Thyroid gland (tissue), 4 donors: Measurements from ENCODE around the gene OGDH. TPM values are rescaled to one million over a fixed set of nuclear protein-coding genes. Genes with fewer than 3 reads are reported as not detected.

Source experiments
- DNase-seq, 2 donors: peaks; one replicate each; pipeline ENCODE4 v3.0.0-alpha.2; 2019
- H3K27ac ChIP-seq, 3 donors: fragments of 200-600 bp; sonication (generic); 1 replicate in 2 of 3; 2 replicates in 1 of 3; pipeline ENCODE4 v1.5.1; 2016 to 2019; ENCODE audit warnings: mild to moderate bottlenecking in 1 of 3, moderate library complexity in 1 of 3
- H3K27me3 ChIP-seq: fragments of 200-600 bp; sonication (generic); one replicate; pipeline ENCODE4 v1.5.1; 2019
- H3K36me3 ChIP-seq, 2 donors: fragments of 200-600 bp; sonication (generic); one replicate each; pipeline ENCODE4 v1.5.1; 2016 to 2019
- H3K4me1 ChIP-seq, 2 donors: fragments of 200-600 bp; sonication (generic); one replicate each; pipeline ENCODE4 v1.5.1; 2017 to 2019
- H3K4me3 ChIP-seq, 3 donors: fragments of 200-600 bp; sonication (generic); replicated peaks in 1 of 3; 1 replicate in 2 of 3; 2 replicates in 1 of 3; pipeline ENCODE4 v1.5.1; 2016; ENCODE audit warnings: mild to moderate bottlenecking in 1 of 3
- H3K9me3 ChIP-seq: fragments of 200-600 bp; sonication (generic); one replicate; pipeline ENCODE4 v1.5.1; 2017
- POLR2A ChIP-seq, 2 donors: fragments of 450-650 bp; IDR thresholded peaks; one replicate each; pipeline ENCODE4 v1.6.1; 2017; ENCODE audit warnings: antibody characterized with exemption in 2 of 2, mild to moderate bottlenecking in 2 of 2, moderate library complexity in 1 of 2
- WGBS, 2 donors: methylation state at CpG; one replicate each; pipeline ENCODE4 v1.1.5; 2017; 5-methylcytosine and 5-hydroxymethylcytosine counted together
- intact Hi-C: fragments of 100-400 bp; cut with DNase I; formaldehyde crosslinking; loops from one replicate; pipeline ENCODE4 v1.15.1; 2023
- total RNA-seq, 4 donors: library from RNA; depleted of rRNA; stranded (reverse); fragments of >200 nt; gene quantifications; one replicate each; pipeline ENCODE4 v1.2.3, GENCODE V29; 2016
- TF ChIP-seq, protein P1 (sequence below), 6 experiments: fragments of 200-600 bp in 3 of 6; fragments of 450-650 bp in 3 of 6; sonication (generic) in 3 of 6; IDR thresholded peaks; one replicate each; pipeline ENCODE4 v1.5.1; 2016 to 2019; ENCODE audit warnings: antibody characterized with exemption in 6 of 6, mild to moderate bottlenecking in 2 of 6, inconsistent platforms in 1 of 6, moderate library complexity in 1 of 6

Gene OGDH
- total RNA-seq, 4 donors from 2014 or later, result 108 to 325 (median 201) TPM

DNA sequence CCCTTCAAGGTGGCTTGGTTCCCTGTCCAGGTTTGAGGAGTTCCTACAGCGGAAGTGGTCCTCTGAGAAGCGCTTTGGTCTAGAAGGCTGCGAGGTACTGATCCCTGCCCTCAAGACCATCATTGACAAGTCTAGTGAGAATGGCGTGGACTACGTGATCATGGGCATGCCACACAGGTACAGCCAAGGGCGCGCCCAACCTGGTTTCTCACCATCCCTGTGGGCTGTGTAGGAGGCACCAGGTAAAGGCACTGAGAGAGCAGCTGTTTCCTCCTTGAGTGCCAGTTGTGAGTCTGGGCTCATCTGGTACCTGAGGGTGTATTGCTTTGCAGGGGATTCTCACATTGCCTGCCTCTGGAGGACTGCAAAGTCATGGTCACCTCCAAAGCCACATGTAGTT lies 68.0 kb downstream of the OGDH start:
- Histone ChIP-seq H3K9me3 (no peaks in the 10 kb centered on the region), H3K4me1 (peaks cover 3 to 28% of the 10 kb centered on the region in 2 donors), H3K27ac (peak overlapping the region in 1 of 3 donors; percentile 29), H3K27me3 (no peaks in the 10 kb centered on the region), H3K36me3 (peaks cover 30 to 34% of the 10 kb centered on the region in 2 donors), H3K4me3 (no peak overlapping the region)
- intact Hi-C loops, result no loop called here
- WGBS, 2 donors, result 94 to 99% methylated on average over 7 of the region's 7 CpGs
- TF ChIP-seq, protein P1, sequence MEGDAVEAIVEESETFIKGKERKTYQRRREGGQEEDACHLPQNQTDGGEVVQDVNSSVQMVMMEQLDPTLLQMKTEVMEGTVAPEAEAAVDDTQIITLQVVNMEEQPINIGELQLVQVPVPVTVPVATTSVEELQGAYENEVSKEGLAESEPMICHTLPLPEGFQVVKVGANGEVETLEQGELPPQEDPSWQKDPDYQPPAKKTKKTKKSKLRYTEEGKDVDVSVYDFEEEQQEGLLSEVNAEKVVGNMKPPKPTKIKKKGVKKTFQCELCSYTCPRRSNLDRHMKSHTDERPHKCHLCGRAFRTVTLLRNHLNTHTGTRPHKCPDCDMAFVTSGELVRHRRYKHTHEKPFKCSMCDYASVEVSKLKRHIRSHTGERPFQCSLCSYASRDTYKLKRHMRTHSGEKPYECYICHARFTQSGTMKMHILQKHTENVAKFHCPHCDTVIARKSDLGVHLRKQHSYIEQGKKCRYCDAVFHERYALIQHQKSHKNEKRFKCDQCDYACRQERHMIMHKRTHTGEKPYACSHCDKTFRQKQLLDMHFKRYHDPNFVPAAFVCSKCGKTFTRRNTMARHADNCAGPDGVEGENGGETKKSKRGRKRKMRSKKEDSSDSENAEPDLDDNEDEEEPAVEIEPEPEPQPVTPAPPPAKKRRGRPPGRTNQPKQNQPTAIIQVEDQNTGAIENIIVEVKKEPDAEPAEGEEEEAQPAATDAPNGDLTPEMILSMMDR (IDR thresholded peaks at IDR 0.05), result no peak
- no peak for TF ChIP-seq POLR2A (IDR thresholded peaks at IDR 0.05)
- DNase-seq, result no peak

DNA sequence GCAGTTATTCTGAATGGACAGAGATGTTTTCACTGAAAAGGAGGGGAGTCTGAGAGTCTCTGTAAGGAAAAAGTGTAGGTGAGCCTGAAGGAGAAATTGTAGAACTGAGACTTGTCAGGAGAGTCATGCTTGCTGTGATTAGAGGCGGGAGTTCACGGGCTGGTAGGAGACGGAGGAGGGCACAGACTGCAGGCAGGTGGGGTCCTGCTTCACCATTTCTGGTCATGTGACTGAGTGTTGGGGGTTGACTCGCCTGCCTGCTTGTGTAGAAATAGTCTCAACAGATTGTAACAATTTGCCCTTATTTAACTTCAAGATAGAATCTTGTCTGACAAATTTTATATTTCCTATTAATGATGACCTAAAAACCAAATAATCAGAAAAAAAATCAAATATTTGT lies 70.3 kb downstream of the OGDH start:
- no peak for DNase-seq

DNA sequence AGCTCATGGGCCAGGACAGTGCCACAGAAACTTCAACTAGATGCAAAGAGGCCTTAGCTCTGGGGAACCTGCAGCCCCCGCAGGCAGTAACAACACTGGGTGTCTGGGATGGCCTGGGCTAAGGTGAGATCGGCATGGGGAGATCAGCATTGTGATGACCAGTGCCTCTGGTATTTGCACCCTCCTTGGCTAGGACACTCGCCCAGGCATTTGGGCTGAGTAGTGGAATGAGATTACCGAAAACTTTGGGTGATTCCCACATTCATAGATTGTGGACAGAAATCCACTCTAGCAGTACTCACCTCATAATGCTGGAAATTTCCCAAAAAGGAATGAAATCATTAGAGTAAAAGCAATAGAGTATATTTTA lies 71.7 kb downstream of the OGDH start:
- intact Hi-C loops, result no loop called here
- Histone ChIP-seq H3K4me3 (no peak overlapping the region), H3K9me3 (no peaks in the 10 kb centered on the region), H3K27me3 (no peaks in the 10 kb centered on the region), H3K4me1 (peaks cover 3 to 24% of the 10 kb centered on the region in 2 donors), H3K36me3 (peaks cover 43 to 52% of the 10 kb centered on the region in 2 donors), H3K27ac (no peak overlapping the region)
- TF ChIP-seq, protein P1 (IDR thresholded peaks at IDR 0.05), result no peak
- no peak for TF ChIP-seq POLR2A (IDR thresholded peaks at IDR 0.05)
- no peak for DNase-seq
- 85 to 94% methylated on average over 4 of the region's 4 CpGs for WGBS, 2 donors

More for the DNA sequence above, 70.3 kb downstream of the OGDH start:
- no peaks in the 10 kb centered on the region for H3K27me3 ChIP-seq
- H3K9me3 ChIP-seq, result no peaks in the 10 kb centered on the region
- intact Hi-C loops, result no loop called here
- H3K4me1 ChIP-seq, result peaks cover 3 to 28% of the 10 kb centered on the region in 2 donors
- H3K36me3 ChIP-seq, result peaks cover 39 to 41% of the 10 kb centered on the region in 2 donors
- no peak overlapping the region for H3K4me3 ChIP-seq
- H3K27ac ChIP-seq, result no peak overlapping the region
- TF ChIP-seq, protein P1 (IDR thresholded peaks at IDR 0.05), result no peak
- TF ChIP-seq POLR2A (IDR thresholded peaks at IDR 0.05), result no peak
- WGBS, 2 donors, result 95 to 98% methylated on average over 4 of the region's 4 CpGs

DNA sequence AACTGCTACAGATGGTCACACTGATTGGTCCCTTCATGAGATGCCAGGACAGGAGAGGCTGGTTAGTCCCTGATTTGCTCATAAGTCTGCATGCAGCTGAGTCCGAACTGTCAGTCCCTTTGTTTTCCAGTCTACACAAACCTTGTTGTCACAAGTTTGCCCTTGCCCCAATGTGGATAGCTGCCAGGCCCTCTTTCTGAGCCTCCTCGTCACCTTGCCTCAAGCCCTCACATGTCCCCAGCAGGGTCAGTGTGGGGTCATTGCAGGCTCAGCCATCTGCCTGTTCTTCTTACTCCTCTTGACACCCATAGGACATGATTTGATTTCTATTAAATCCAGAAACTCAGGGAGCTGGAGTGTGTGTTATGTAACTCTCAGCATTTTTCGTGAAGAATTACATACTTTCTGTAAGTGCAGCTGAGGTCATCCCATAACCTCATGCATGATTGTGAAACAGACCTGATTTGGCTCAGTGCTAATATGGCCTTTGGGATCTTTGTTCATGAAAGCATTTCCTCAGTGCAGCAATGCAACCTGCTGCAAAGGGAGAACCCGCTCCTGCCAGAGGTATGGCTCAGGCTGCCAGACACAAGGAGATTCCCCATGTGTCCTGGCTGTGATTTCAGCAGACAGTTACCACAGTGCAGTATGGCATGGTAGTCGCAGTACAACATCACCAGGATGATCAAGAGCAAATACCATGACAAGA lies 72.2 kb downstream of the OGDH start:
- no peak for DNase-seq
- Histone ChIP-seq H3K27me3 (no peaks in the 10 kb centered on the region), H3K9me3 (no peaks in the 10 kb centered on the region), H3K36me3 (peaks cover 43 to 58% of the 10 kb centered on the region in 2 donors), H3K4me3 (no peak overlapping the region), H3K4me1 (peaks cover 3 to 19% of the 10 kb centered on the region in 2 donors), H3K27ac (peak overlapping the region in 1 of 3 donors; percentile 17)
- no peak for TF ChIP-seq POLR2A (IDR thresholded peaks at IDR 0.05)
- TF ChIP-seq, protein P1 (IDR thresholded peaks at IDR 0.05), result no peak
- intact Hi-C loops, result no loop called here
- 85 to 88% methylated on average over 5 of the region's 5 CpGs for WGBS, 2 donors

DNA sequence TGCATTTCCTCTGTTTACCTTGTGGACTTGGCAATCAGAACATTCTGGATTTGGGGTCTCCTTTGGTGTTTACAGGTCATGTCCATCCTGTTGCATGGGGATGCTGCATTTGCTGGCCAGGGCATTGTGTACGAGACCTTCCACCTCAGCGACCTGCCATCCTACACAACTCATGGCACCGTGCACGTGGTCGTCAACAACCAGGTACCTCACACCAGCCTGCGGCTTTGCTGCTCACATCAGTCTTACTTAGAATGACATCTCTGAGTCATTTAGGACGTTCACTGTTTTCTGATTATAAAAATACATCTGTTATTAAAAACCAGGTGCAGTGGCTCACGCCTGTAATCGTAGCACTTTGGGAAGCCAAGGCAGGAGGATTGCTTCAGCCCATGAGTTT lies 75.2 kb downstream of the OGDH start:
- intact Hi-C loops, result no loop called here
- TF ChIP-seq, protein P1 (IDR thresholded peaks at IDR 0.05), result no peak
- no peak for TF ChIP-seq POLR2A (IDR thresholded peaks at IDR 0.05)
- Histone ChIP-seq H3K4me1 (peaks cover 0 to 14% of the 10 kb centered on the region in 2 donors), H3K4me3 (no peak overlapping the region), H3K27me3 (no peaks in the 10 kb centered on the region), H3K27ac (no peak overlapping the region), H3K36me3 (peaks cover 27 to 40% of the 10 kb centered on the region in 2 donors), H3K9me3 (no peaks in the 10 kb centered on the region)
- WGBS, 2 donors, result 98% methylated on average over 9 of the region's 9 CpGs
- DNase-seq, result no peak
